Activated CD4-positive, alpha-beta T cell treated with anti-CD3 and anti-CD28 coated beads for 48 hours (primary cell): ENCODE measurements around the gene KLHL2.
"Not testable (repeated sequence)": the region's sequence is repeated elsewhere in the genome, so short reads cannot be mapped to it uniquely, and the experiment has no call there.

Source experiments
- DNase-seq: peaks from one replicate; pipeline ENCODE4 v3.0.0-alpha.2; 2020

KLHL2 gene

GRCh38 chr4:165203541-165204461 is 3.6 kb upstream of the KLHL2 start:
- DNase-seq = no peak

- DNase-seq = peak; percentile 27
Measured at GRCh38 chr4:165204462-165204830, 2.9 kb upstream of the KLHL2 start.

- DNase-seq = no peak
Measured at GRCh38 chr4:165207016-165207430, 338 bp upstream of the KLHL2 start.

- DNase-seq = no peak
Measured at GRCh38 chr4:165208221-165208652, 876 bp downstream of the KLHL2 start.

GRCh38 chr4:165208741-165209388 is 1.5 kb downstream of the KLHL2 start:
- DNase-seq = peak; percentile 40

- no peak for DNase-seq
Measured at GRCh38 chr4:165209796-165210195, 2.4 kb downstream of the KLHL2 start.

- DNase-seq = no peak
Measured at GRCh38 chr4:165210566-165210965, 3.2 kb downstream of the KLHL2 start.

- not testable (repeated sequence) for DNase-seq
Measured at GRCh38 chr4:165212647-165213046, 5.3 kb downstream of the KLHL2 start.

GRCh38 chr4:165213404-165213803 is 6.0 kb downstream of the KLHL2 start:
- DNase-seq = not testable (repeated sequence)

GRCh38 chr4:165213991-165214709 is 6.8 kb downstream of the KLHL2 start:
- not testable (repeated sequence) for DNase-seq

- peak; percentile 56 for DNase-seq
Measured at GRCh38 chr4:165215034-165215751, 7.8 kb downstream of the KLHL2 start.

- DNase-seq = not testable (repeated sequence)
Measured at GRCh38 chr4:165215761-165216487, 8.6 kb downstream of the KLHL2 start.

- DNase-seq = no peak
Measured at GRCh38 chr4:165217325-165217724, 10.0 kb downstream of the KLHL2 start.

GRCh38 chr4:165221306-165221705 is 13.9 kb downstream of the KLHL2 start:
- DNase-seq = not testable (repeated sequence)

- not testable (repeated sequence) for DNase-seq
Measured at GRCh38 chr4:165221993-165222650, 14.8 kb downstream of the KLHL2 start.

- no peak for DNase-seq
Measured at GRCh38 chr4:165222651-165222994, 15.3 kb downstream of the KLHL2 start.

GRCh38 chr4:165227401-165227800 is 20.0 kb downstream of the KLHL2 start:
- DNase-seq = not testable (repeated sequence)

GRCh38 chr4:165229490-165230200 is 22.3 kb downstream of the KLHL2 start:
- not testable (repeated sequence) for DNase-seq

- DNase-seq = not testable (repeated sequence)
Measured at GRCh38 chr4:165232623-165233433, 25.5 kb downstream of the KLHL2 start.

- no peak for DNase-seq
Measured at GRCh38 chr4:165234766-165235165, 27.4 kb downstream of the KLHL2 start.
